Measurements from ENCODE around the gene GPS1.

GPS1 gene

DNA sequence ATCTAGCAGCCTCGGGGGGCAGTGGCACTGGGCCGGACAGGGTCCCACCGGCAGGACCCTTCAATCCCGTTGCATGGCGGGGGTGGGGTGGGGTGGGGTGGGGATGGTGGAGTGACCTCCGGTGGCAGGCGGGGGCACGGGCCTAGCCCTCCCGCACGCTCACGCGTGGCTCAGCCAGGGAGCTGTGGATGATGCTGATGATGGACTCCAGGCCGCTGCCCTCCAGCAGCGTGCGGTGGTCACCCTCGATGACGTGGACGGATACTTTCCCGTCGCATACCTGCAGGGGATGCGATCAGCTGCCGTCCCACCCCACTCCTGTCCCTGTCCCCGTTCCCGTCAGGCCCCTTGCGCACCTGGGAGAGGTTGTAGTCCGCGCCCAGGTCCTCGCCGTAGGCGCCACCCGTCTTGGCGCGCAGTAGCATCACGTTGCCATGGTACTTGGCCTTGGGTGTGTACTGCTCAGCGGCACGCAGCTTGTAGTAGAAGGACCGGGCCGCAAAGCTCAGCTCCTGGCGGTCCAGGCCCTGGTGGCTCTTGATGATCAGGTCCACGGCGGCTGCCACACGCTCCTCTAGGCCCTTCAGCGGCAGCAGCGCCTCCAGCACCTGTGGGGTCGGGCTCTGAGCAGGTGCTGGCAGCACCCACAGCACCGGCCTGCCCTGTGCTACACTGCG, 27.4 kb downstream of the GPS1 start:
- TF ChIP-seq, protein P1, sequence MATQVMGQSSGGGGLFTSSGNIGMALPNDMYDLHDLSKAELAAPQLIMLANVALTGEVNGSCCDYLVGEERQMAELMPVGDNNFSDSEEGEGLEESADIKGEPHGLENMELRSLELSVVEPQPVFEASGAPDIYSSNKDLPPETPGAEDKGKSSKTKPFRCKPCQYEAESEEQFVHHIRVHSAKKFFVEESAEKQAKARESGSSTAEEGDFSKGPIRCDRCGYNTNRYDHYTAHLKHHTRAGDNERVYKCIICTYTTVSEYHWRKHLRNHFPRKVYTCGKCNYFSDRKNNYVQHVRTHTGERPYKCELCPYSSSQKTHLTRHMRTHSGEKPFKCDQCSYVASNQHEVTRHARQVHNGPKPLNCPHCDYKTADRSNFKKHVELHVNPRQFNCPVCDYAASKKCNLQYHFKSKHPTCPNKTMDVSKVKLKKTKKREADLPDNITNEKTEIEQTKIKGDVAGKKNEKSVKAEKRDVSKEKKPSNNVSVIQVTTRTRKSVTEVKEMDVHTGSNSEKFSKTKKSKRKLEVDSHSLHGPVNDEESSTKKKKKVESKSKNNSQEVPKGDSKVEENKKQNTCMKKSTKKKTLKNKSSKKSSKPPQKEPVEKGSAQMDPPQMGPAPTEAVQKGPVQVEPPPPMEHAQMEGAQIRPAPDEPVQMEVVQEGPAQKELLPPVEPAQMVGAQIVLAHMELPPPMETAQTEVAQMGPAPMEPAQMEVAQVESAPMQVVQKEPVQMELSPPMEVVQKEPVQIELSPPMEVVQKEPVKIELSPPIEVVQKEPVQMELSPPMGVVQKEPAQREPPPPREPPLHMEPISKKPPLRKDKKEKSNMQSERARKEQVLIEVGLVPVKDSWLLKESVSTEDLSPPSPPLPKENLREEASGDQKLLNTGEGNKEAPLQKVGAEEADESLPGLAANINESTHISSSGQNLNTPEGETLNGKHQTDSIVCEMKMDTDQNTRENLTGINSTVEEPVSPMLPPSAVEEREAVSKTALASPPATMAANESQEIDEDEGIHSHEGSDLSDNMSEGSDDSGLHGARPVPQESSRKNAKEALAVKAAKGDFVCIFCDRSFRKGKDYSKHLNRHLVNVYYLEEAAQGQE (IDR thresholded peaks at IDR 0.05; ENCODE audit: insufficient read depth in 1 of 2, low read depth in 2 of 2, low read length in 2 of 2): no peak
- TF ChIP-seq TAF1 (IDR thresholded peaks at IDR 0.05; ENCODE audit: borderline replicate concordance, insufficient read depth, low read length) (no peak), SIN3A (IDR thresholded peaks at IDR 0.05; ENCODE audit: borderline replicate concordance, insufficient read depth, low read length) (no peak), POLR2AphosphoS5 (IDR thresholded peaks at IDR 0.05; ENCODE audit: low read depth, low read length) (no peak), FOXP2 (optimal IDR thresholded peaks at IDR 0.05; ENCODE audit: borderline replicate concordance, extremely low read depth, extremely low read length, insufficient read depth) (no peak)

DNA sequence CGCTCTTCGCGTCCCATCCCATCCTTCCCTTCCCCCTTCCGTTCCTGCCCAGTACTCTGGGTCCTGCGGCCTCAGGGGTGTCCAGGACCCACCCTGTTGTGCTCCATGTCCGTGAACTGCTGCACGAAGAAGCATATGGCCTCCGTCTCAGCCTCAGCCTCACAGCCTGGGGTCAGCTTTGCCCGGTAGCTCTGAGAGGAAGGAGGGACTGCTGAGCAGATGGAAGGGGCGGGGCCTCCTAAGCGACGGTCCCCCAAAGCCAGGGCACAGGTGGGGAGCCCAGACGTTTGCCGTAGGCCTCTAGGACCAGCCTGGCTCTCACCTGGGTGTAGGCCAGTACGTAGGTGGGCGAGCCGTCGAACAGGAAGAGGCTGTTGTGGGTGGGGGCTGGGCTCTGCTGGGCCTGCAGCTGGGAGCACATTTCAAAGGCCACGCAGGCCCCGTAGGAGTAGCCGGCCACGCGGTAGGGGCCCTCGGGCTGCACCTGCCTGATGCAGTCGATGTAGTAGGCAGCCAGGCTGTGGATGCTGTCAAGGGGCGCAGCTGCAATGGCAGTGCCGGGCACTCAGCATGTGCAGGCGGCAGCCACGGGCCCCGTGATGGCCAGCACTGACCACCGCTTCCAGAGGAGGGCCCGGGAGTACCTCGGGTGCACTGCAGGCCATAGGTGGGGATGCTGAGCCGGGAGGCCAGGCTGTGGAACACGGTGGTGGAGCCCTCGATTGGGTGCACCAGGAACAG, 28.5 kb downstream of the GPS1 start:
- TF ChIP-seq, protein P1 (IDR thresholded peaks at IDR 0.05; ENCODE audit: insufficient read depth in 1 of 2, low read depth in 2 of 2, low read length in 2 of 2): no peak
- TF ChIP-seq POLR2AphosphoS5 (IDR thresholded peaks at IDR 0.05; ENCODE audit: low read depth, low read length) (no peak), TAF1 (IDR thresholded peaks at IDR 0.05; ENCODE audit: borderline replicate concordance, insufficient read depth, low read length) (no peak), FOXP2 (optimal IDR thresholded peaks at IDR 0.05; ENCODE audit: borderline replicate concordance, extremely low read depth, extremely low read length, insufficient read depth) (no peak), SIN3A (IDR thresholded peaks at IDR 0.05; ENCODE audit: borderline replicate concordance, insufficient read depth, low read length) (no peak)

DNA sequence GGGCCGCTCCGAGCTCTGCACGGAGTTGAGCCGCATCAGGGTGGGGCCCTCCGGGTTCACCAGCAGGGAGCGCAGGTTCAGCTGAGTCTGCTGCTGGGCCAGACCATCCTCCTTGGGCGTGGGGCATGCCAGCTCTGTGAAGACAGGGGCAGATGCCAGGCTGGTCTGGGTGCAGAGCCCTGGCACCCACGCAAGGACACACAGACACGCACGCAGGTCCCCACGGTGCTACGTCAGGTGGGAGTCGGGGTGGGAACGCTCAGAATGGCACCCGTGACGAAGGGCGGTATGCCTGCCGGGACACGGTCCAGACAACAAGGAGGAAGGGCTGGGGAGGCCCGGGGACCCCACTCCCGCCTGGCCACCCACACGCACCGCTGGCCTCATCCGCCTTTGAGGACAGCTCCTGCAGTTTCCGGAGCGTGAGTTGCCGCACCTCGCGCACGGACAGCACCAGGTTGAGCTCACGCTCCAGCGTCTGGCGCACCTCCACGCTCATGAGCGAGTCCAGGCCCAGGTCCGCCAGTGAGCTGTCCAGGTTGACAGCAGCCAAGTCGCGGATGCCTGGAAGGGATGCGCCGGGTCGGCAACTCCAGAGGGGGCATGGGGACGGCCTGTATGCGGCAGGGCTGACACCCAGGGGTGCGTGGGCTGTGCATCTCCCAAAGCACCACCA, 29.2 kb downstream of the GPS1 start:
- no peak for TF ChIP-seq SIN3A (IDR thresholded peaks at IDR 0.05; ENCODE audit: borderline replicate concordance, insufficient read depth, low read length)
- no peak for TF ChIP-seq FOXP2 (optimal IDR thresholded peaks at IDR 0.05; ENCODE audit: borderline replicate concordance, extremely low read depth, extremely low read length, insufficient read depth)

DNA sequence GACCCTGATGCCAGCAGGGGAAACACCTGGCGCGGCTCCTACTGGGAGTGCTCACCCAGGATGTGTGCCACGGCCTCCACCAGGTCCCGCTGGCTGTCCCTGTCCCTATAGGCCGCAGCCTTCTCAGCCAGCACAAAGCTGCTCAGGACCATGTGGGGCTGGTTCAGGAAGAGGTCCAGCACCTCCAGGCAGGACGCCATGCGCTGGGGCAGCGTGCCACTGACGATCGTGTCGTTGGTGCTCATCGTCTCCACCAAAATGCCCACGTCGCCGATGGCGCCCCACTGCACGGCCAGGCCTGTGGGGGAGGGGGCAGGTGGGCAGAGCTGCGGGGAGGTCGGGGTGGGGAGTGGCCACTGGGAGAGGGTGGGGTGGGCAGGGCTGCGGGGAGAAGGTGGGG, 29.8 kb downstream of the GPS1 start:
- TF ChIP-seq, protein P1 (IDR thresholded peaks at IDR 0.05; ENCODE audit: insufficient read depth in 1 of 2, low read depth in 2 of 2, low read length in 2 of 2): no peak
- TF ChIP-seq FOXP2 (optimal IDR thresholded peaks at IDR 0.05; ENCODE audit: borderline replicate concordance, extremely low read depth, extremely low read length, insufficient read depth): no peak
- TF ChIP-seq POLR2AphosphoS5 (IDR thresholded peaks at IDR 0.05; ENCODE audit: low read depth, low read length): no peak; the same call in 1 of the 2 replicates
- no peak for TF ChIP-seq SIN3A (IDR thresholded peaks at IDR 0.05; ENCODE audit: borderline replicate concordance, insufficient read depth, low read length)
- no peak for TF ChIP-seq TAF1 (IDR thresholded peaks at IDR 0.05; ENCODE audit: borderline replicate concordance, insufficient read depth, low read length)

DNA sequence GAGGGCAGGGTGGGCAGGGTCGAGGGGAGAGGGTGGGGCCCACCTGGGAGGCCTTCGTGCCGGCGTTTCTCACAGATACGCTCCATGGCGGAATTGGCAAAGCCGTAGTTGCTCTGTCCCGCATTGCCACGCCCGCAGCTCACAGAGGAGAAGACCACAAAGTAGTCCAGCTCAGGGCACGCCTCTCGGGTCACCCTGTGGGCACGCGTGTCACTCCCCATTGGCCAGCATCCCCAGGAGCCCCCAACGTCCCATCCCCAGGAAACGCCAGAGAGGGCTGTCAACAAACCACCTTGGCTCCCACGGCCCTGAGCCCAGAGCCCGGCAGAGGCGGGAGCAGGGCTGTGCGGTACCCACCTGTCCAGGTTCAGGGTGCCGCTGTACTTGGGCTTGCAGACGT, 30.3 kb downstream of the GPS1 start:
- no peak for TF ChIP-seq FOXP2 (optimal IDR thresholded peaks at IDR 0.05; ENCODE audit: borderline replicate concordance, extremely low read depth, extremely low read length, insufficient read depth)
- TF ChIP-seq, protein P1 (IDR thresholded peaks at IDR 0.05; ENCODE audit: insufficient read depth in 1 of 2, low read depth in 2 of 2, low read length in 2 of 2): no peak
- no peak for TF ChIP-seq POLR2AphosphoS5 (IDR thresholded peaks at IDR 0.05; ENCODE audit: low read depth, low read length)
- no peak for TF ChIP-seq TAF1 (IDR thresholded peaks at IDR 0.05; ENCODE audit: borderline replicate concordance, insufficient read depth, low read length)
- TF ChIP-seq SIN3A (IDR thresholded peaks at IDR 0.05; ENCODE audit: borderline replicate concordance, insufficient read depth, low read length): no peak
